Panc1 (cell line): ENCODE measurements around the gene LHPP. TPM values are rescaled to one million over a fixed set of nuclear protein-coding genes. Genes with fewer than 3 reads are reported as not detected.

Source experiments
- ATAC-seq: fragments of 200-7000 bp; cut with Tn5 transposase; 2 replicates; pipeline ENCODE4 v1.9.1; 2020; ENCODE audit warnings: mild to moderate bottlenecking, moderate library complexity
- BruUV-seq: library from RNA; stranded (reverse); fragments of 400-500 nt; replicated peaks from 2 replicates; lab custom pipeline; 2021; lab: Mats Ljungman, UMichigan
- CTCF ChIA-PET: fragments of 300-600 bp; sonication (Branson Sonifier 250); formaldehyde crosslinking; loops from one replicate; lab custom pipeline; 2022; ENCODE audit warnings: antibody characterized with exemption; lab: Charles Lee
- POLR2A ChIA-PET: fragments of 300-600 bp; sonication (Branson Sonifier 250); formaldehyde crosslinking; loops from one replicate; lab custom pipeline; 2022; ENCODE audit warnings: antibody characterized with exemption; lab: Charles Lee
- DNase-seq: peaks from one replicate; pipeline ENCODE4 v3.0.0-alpha.2; 2010; ENCODE audit warnings: low read depth, low spot score
- H3K27ac ChIP-seq: 2 replicates; pipeline ENCODE4 v1.5.1; 2011; ENCODE audit warnings: mild to moderate bottlenecking, low read length, inconsistent platforms
- H3K27me3 ChIP-seq: fragments of 200-500 bp; sonication (Bioruptor generic); 2 replicates; pipeline ENCODE4 v1.6.0; 2014; ENCODE audit warnings: low read length, inconsistent platforms; ENCODE audit not compliant: control insufficient read depth, insufficient read depth
- H3K36me3 ChIP-seq: fragments of 200-500 bp; sonication (Bioruptor generic); 2 replicates; pipeline ENCODE4 v1.5.1; 2014; ENCODE audit warnings: inconsistent platforms, mild to moderate bottlenecking, low read length, moderate library complexity; ENCODE audit not compliant: control insufficient read depth, insufficient read depth
- H3K4me1 ChIP-seq: 2 replicates; pipeline ENCODE4 v1.5.1; 2011; ENCODE audit warnings: inconsistent platforms, mild to moderate bottlenecking, low read length, moderate library complexity; ENCODE audit not compliant: control insufficient read depth, insufficient read depth
- H3K4me3 ChIP-seq, 2 experiments: 2 replicates each; pipeline ENCODE4 v1.5.1; 2011 to 2012; ENCODE audit warnings: low read depth in 2 of 2, low read length in 2 of 2, mild to moderate bottlenecking in 2 of 2, inconsistent platforms in 1 of 2, moderate library complexity in 1 of 2
- H3K9me3 ChIP-seq: fragments of 200-500 bp; sonication (Bioruptor generic); 2 replicates; pipeline ENCODE4 v1.5.1; 2014; ENCODE audit warnings: low read depth, mild to moderate bottlenecking, inconsistent platforms, low read length, moderate library complexity; ENCODE audit not compliant: control insufficient read depth, insufficient read depth
- CTCF ChIP-seq: fragments of 450-650 bp; IDR thresholded peaks from 2 replicates; pipeline ENCODE4 v1.5.1; 2017; ENCODE audit warnings: mild to moderate bottlenecking
- POLR2AphosphoS5 ChIP-seq: IDR thresholded peaks from 2 replicates; pipeline ENCODE4 v1.6.1; 2012; ENCODE audit warnings: mild to moderate bottlenecking, low read depth, low read length, moderate library complexity
- SIN3A ChIP-seq: IDR thresholded peaks from 2 replicates; pipeline ENCODE4 v1.6.1; 2012; ENCODE audit warnings: low read depth, mild to moderate bottlenecking, low read length, moderate library complexity, borderline replicate concordance; ENCODE audit not compliant: insufficient read depth
- TCF7L2 ChIP-seq: IDR thresholded peaks from 2 replicates; pipeline ENCODE4 v1.6.1; 2011; ENCODE audit warnings: mild to moderate bottlenecking, low read depth, low read length, inconsistent platforms
- in situ Hi-C: cut with HindIII; loops from 2 replicates; pipeline ENCODE4 v1.10.0; 2016; ENCODE audit warnings: low sequenced_read_pairs, low pct_unique_long_range_greater_than_20kb
- intact Hi-C: fragments of 100-400 bp; cut with micrococcal nuclease; formaldehyde crosslinking; loops from one replicate; pipeline ENCODE4 v1.10.0; 2022; ENCODE audit not compliant: unreplicated experiment
- total RNA-seq: library from RNA; stranded (reverse); gene quantifications from one replicate; pipeline ENCODE4 v1.2.1, GENCODE V29; 2021; ENCODE audit not compliant: unreplicated experiment
- TF ChIP-seq, protein P1 (sequence below), 2 experiments: IDR thresholded peaks; 2 replicates each; pipeline ENCODE4 v1.6.1; 2011 to 2012; ENCODE audit warnings: low read depth in 2 of 2, control low read depth in 1 of 2, low read length in 1 of 2, mild to moderate bottlenecking in 1 of 2, moderate library complexity in 1 of 2; ENCODE audit not compliant: insufficient read depth in 1 of 2

LHPP gene
- total RNA-seq, 1 experiment from 2014 or later: 15.0 TPM

- BruUV-seq: no TSS peak
- no peak for TF ChIP-seq CTCF
- no peak for TF ChIP-seq SIN3A
- no peak for TF ChIP-seq POLR2AphosphoS5
- no peak for TF ChIP-seq TCF7L2
- TF ChIP-seq, protein P1, sequence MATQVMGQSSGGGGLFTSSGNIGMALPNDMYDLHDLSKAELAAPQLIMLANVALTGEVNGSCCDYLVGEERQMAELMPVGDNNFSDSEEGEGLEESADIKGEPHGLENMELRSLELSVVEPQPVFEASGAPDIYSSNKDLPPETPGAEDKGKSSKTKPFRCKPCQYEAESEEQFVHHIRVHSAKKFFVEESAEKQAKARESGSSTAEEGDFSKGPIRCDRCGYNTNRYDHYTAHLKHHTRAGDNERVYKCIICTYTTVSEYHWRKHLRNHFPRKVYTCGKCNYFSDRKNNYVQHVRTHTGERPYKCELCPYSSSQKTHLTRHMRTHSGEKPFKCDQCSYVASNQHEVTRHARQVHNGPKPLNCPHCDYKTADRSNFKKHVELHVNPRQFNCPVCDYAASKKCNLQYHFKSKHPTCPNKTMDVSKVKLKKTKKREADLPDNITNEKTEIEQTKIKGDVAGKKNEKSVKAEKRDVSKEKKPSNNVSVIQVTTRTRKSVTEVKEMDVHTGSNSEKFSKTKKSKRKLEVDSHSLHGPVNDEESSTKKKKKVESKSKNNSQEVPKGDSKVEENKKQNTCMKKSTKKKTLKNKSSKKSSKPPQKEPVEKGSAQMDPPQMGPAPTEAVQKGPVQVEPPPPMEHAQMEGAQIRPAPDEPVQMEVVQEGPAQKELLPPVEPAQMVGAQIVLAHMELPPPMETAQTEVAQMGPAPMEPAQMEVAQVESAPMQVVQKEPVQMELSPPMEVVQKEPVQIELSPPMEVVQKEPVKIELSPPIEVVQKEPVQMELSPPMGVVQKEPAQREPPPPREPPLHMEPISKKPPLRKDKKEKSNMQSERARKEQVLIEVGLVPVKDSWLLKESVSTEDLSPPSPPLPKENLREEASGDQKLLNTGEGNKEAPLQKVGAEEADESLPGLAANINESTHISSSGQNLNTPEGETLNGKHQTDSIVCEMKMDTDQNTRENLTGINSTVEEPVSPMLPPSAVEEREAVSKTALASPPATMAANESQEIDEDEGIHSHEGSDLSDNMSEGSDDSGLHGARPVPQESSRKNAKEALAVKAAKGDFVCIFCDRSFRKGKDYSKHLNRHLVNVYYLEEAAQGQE (IDR thresholded peaks at IDR 0.05; ENCODE audit: insufficient read depth in 1 of 2, low read depth in 2 of 2, low read length in 1 of 2): no peak
- ChIA-PET CTCF (interaction anchor here (0.5 kb wide), 1 partner anchor 199 kb away, joined by 4 read pairs; the partner anchor contains the start of gene FAM53B), POLR2A (no interaction called here)
- Histone ChIP-seq H3K4me3 (no peak overlapping the region), H3K9me3 (no peaks in the 10 kb centered on the region), H3K36me3 (no peaks in the 10 kb centered on the region), H3K27me3 (no peaks in the 10 kb centered on the region), H3K27ac (no peak overlapping the region), H3K4me1 (0 out of 2 replicates have a peak, but pooled peaks cover 2% of the 10 kb centered on the region)
- DNase-seq: no peak
- in situ Hi-C loops: no loop called here
- ATAC-seq: no peak
- intact Hi-C loops: no loop called here
These were observed 83.9 kb downstream of the LHPP start for GRCh38 chr10:124545351-124546054.

DNA sequence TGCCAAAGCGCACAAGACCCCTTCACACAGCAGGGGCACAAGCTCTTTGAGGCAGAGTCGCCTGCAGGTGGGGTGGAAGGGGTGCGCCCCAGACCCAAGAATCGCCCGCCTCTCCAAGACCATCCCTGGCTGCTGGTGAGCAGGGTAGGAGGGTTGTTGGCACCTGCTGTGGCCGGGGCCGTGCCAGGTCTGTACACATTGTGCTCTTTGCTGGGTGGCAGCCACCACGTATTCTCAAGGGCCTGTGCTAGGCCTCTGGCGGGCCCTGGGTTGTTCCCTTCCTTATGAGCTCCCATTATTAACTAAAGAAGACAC, 84.4 kb downstream of the LHPP start:
- H3K4me3 ChIP-seq: no peak overlapping the region
- ChIA-PET CTCF (no interaction called here), POLR2A (no interaction called here)

More for the DNA sequence above, 84.4 kb downstream of the LHPP start:
- 0 out of 2 replicates have a peak, but pooled peaks cover 3% of the 10 kb centered on the region for H3K4me1 ChIP-seq
- H3K9me3 ChIP-seq: no peaks in the 10 kb centered on the region
- no TSS peak for BruUV-seq
- in situ Hi-C loops (no loop called here), intact Hi-C loops (no loop called here)
- TF ChIP-seq SIN3A: no peak
- no peak for TF ChIP-seq POLR2AphosphoS5
- no peak for TF ChIP-seq TCF7L2
- no peak for TF ChIP-seq CTCF
- TF ChIP-seq, protein P1 (IDR thresholded peaks at IDR 0.05; ENCODE audit: insufficient read depth in 1 of 2, low read depth in 2 of 2, low read length in 1 of 2): no peak
- DNase-seq: no peak
- H3K27me3 ChIP-seq: no peaks in the 10 kb centered on the region
- no peak for ATAC-seq
- H3K36me3 ChIP-seq: no peaks in the 10 kb centered on the region
- no peak overlapping the region for H3K27ac ChIP-seq
